OCI-LY1 (cell line): ENCODE measurements around the gene TRPV2.

ENCODE experiments used
- H2AFZ ChIP-seq: fragments of 200-600 bp; sonication (generic), shearing (Covaris generic); 2 replicates; pipeline ENCODE4 v1.6.0; 2014; ENCODE audit warnings: antibody characterized with exemption, mild to moderate bottlenecking, low read length
- H3F3A ChIP-seq: fragments of 200-600 bp; sonication (generic), shearing (Covaris generic); 2 replicates; pipeline ENCODE4 v1.6.0; 2014; ENCODE audit warnings: mild to moderate bottlenecking, antibody characterized with exemption, low read length, moderate library complexity; ENCODE audit not compliant: insufficient read depth
- H3K27ac ChIP-seq: fragments of 200-600 bp; sonication (generic); 2 replicates; pipeline ENCODE4 v1.5.1; 2014; ENCODE audit warnings: low read length, mixed run types, mild to moderate bottlenecking, low read depth; ENCODE audit not compliant: poor library complexity, severe bottlenecking
- H3K27me3 ChIP-seq: fragments of 200-600 bp; sonication (generic); 2 replicates; pipeline ENCODE4 v1.6.0; 2014; ENCODE audit warnings: antibody characterized with exemption, mild to moderate bottlenecking, low read length, moderate library complexity; ENCODE audit not compliant: insufficient read depth
- H3K36me3 ChIP-seq: fragments of 200-600 bp; sonication (generic); 2 replicates; pipeline ENCODE4 v1.6.1; 2014; ENCODE audit warnings: mild to moderate bottlenecking, antibody characterized with exemption, low read length, moderate library complexity, mixed read lengths; ENCODE audit not compliant: insufficient read depth
- H3K4me1 ChIP-seq: fragments of 200-600 bp; sonication (generic); 2 replicates; pipeline ENCODE4 v1.5.1; 2014; ENCODE audit warnings: mild to moderate bottlenecking, low read length, moderate library complexity; ENCODE audit not compliant: insufficient read depth, severe bottlenecking
- H3K4me2 ChIP-seq: fragments of 200-600 bp; sonication (generic), shearing (Covaris generic); 2 replicates; pipeline ENCODE4 v1.6.1; 2014; ENCODE audit warnings: low read length
- H3K4me3 ChIP-seq: fragments of 200-600 bp; sonication (generic); 2 replicates; pipeline ENCODE4 v1.5.1; 2014; ENCODE audit warnings: low read length, low read depth, mild to moderate bottlenecking, mixed read lengths; ENCODE audit not compliant: poor library complexity, severe bottlenecking
- H3K79me2 ChIP-seq: fragments of 200-600 bp; shearing (Covaris generic); 2 replicates; pipeline ENCODE4 v1.6.1; 2016; ENCODE audit warnings: mixed run types, low read length, mixed read lengths; ENCODE audit not compliant: insufficient read depth
- H3K9ac ChIP-seq: fragments of 200-600 bp; sonication (generic), shearing (Covaris generic); 2 replicates; pipeline ENCODE4 v1.6.1; 2014; ENCODE audit warnings: mild to moderate bottlenecking, low read length, mixed read lengths
- H3K9me2 ChIP-seq: fragments of 200-600 bp; sonication (generic), shearing (Covaris generic); 2 replicates; pipeline ENCODE4 v1.6.1; 2014; ENCODE audit warnings: low read depth, mild to moderate bottlenecking, low read length, mixed read lengths
- H3K9me3 ChIP-seq: fragments of 200-600 bp; shearing (Covaris generic); 2 replicates; pipeline ENCODE4 v1.6.1; 2014; ENCODE audit warnings: low read length, mixed read lengths
- H4K20me1 ChIP-seq: fragments of 200-600 bp; sonication (generic), shearing (Covaris generic); 2 replicates; pipeline ENCODE4 v1.6.0; 2016; ENCODE audit warnings: mild to moderate bottlenecking, low read length; ENCODE audit not compliant: insufficient read depth
- CTCF ChIP-seq: fragments of 200-600 bp; sonication (generic), shearing (Covaris generic); IDR thresholded peaks from 2 replicates; pipeline ENCODE4 v1.5.1; 2017; ENCODE audit warnings: mild to moderate bottlenecking, antibody characterized with exemption, low read length, moderate library complexity, mixed read lengths
- EZH2 ChIP-seq: fragments of 200-600 bp; sonication (generic), shearing (Covaris generic); IDR thresholded peaks from 2 replicates; pipeline ENCODE4 v1.8.0; 2017; ENCODE audit warnings: borderline replicate concordance, mixed run types, mild to moderate bottlenecking, antibody characterized with exemption, low read length, moderate library complexity, mixed read lengths

TRPV2 gene

DNA sequence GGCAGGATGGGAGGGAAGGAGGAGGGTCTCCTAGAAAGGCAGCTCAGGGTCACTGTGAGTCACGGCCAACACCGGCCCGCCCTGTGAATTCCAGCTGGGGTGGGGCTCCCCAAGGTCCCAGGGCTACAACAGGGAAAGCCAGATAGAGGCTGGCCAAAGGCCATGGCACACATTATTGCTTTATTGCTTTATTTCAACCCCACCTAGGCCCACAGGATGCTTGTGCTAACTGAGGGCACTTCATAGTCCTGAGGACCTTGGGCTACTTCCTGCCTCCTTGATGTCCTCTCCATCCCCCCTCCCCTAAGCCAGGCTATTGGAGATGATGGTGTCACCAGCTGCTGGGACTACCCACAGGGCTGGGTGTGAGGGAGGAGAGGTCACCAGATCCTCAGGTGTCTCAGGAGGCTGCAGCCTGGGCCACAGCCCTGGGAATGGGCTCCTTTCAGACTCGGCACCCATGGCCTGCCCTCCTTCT is 50.5 kb downstream of the TRPV2 start:
- Histone ChIP-seq H3K4me2 (no peak overlapping the region), H3K4me3 (no peak overlapping the region), H4K20me1 (no peaks in the 10 kb centered on the region), H3K27ac (no peak overlapping the region), H3K79me2 (no peaks in the 10 kb centered on the region), H3K27me3 (no peaks in the 10 kb centered on the region), H3K9me2 (no peaks in the 10 kb centered on the region), H3F3A (no peaks in the 10 kb centered on the region), H3K4me1 (no peaks in the 10 kb centered on the region), H2AFZ (no peak overlapping the region), H3K36me3 (peaks cover 13% of the 10 kb centered on the region; the same call in 1 of the 2 replicates), H3K9ac (no peak overlapping the region), H3K9me3 (no peaks in the 10 kb centered on the region)
- TF ChIP-seq CTCF, result no peak
- no peak for TF ChIP-seq EZH2

DNA sequence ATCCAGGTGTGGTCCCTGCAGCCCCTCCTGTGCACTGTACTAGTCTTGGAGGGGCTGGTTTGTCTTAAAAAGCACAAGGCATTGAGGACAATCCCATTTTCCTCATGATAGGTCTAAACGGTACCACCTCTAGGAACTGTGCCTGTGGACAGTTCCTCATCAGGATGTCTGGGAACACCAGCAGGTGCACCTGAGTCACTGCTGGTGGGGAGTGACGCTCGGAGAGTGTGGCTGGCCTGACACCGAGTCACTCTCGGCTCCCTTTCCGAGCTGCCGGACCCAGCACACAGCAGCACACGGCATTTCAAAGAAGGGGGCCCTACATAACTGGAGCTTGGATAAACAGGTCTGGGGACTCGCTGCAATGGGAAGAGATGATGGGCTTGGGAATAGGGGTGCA is 51.0 kb downstream of the TRPV2 start:
- Histone ChIP-seq H3K27ac (no peak overlapping the region), H3K9me2 (no peaks in the 10 kb centered on the region), H3K4me2 (no peak overlapping the region)

DNA sequence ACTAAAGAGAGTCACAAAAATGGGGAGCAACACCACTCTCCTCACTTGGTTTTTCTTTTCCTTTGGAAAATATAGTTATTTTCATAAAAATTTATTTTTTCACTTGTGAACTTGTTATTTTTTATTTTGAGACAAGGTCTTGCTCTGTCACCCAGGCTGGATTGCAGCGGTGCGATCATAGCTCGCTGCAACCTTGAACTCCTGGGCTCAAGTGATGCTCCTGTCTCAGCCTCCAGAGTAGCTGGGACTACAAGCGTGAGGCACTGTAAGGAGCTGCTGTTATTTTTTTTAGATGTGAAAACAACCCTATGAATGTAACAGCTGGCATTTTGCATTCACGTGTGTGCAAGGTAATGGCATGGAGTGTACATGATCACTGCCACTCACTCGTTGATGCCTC is 51.7 kb downstream of the TRPV2 start:
- H3K27me3 ChIP-seq, result no peaks in the 10 kb centered on the region
- H3K4me1 ChIP-seq, result no peaks in the 10 kb centered on the region

More for the DNA sequence above, 51.0 kb downstream of the TRPV2 start:
- H4K20me1 ChIP-seq, result no peaks in the 10 kb centered on the region
- TF ChIP-seq EZH2, result no peak
- no peaks in the 10 kb centered on the region for H3K9me3 ChIP-seq
- no peaks in the 10 kb centered on the region for H3F3A ChIP-seq
- no peak overlapping the region for H3K9ac ChIP-seq
- no peak overlapping the region for H3K4me3 ChIP-seq
- no peaks in the 10 kb centered on the region for H3K79me2 ChIP-seq
- no peaks in the 10 kb centered on the region for H3K27me3 ChIP-seq
- no peak overlapping the region for H2AFZ ChIP-seq
- no peaks in the 10 kb centered on the region for H3K4me1 ChIP-seq
- H3K36me3 ChIP-seq, result peaks cover 13% of the 10 kb centered on the region; the same call in 1 of the 2 replicates

More for the DNA sequence above, 51.7 kb downstream of the TRPV2 start:
- Histone ChIP-seq H4K20me1 (no peaks in the 10 kb centered on the region), H3K79me2 (no peaks in the 10 kb centered on the region), H3K9ac (no peak overlapping the region), H2AFZ (no peak overlapping the region), H3K4me2 (no peak overlapping the region), H3K9me2 (no peaks in the 10 kb centered on the region), H3K27ac (no peak overlapping the region), H3K9me3 (no peaks in the 10 kb centered on the region), H3F3A (no peaks in the 10 kb centered on the region), H3K36me3 (peaks cover 13% of the 10 kb centered on the region; the same call in 1 of the 2 replicates), H3K4me3 (no peak overlapping the region)
- TF ChIP-seq EZH2 (no peak), CTCF (no peak)
